GM21381 (cell line): Measurements from ENCODE around the gene PLEKHA4.

Experiments
- ATAC-seq: cut with Tn5 transposase; IDR thresholded peaks from one replicate; pipeline ENCODE4 v1.9.1; 2021; ENCODE audit warnings: mild to moderate bottlenecking, moderate library complexity; ENCODE audit not compliant: unreplicated experiment

The PLEKHA4 gene

GRCh38 chr19:48830965-48831364 lies 37.5 kb downstream of the PLEKHA4 start:
- ATAC-seq, result no peak

- no peak for ATAC-seq
Measured at GRCh38 chr19:48830088-48830487, 38.3 kb downstream of the PLEKHA4 start.

- ATAC-seq, result no peak
Measured at GRCh38 chr19:48826606-48827020, 41.8 kb downstream of the PLEKHA4 start.

- ATAC-seq, result no peak
Measured at GRCh38 chr19:48822514-48822913, 45.9 kb downstream of the PLEKHA4 start.

- no peak for ATAC-seq
Measured at GRCh38 chr19:48821633-48822032, 46.8 kb downstream of the PLEKHA4 start.

- no peak for ATAC-seq
Measured at GRCh38 chr19:48819366-48819816, 49.0 kb downstream of the PLEKHA4 start.

- no peak for ATAC-seq
Measured at GRCh38 chr19:48818234-48818820, 50.1 kb downstream of the PLEKHA4 start.

- ATAC-seq, result no peak
Measured at GRCh38 chr19:48817585-48818124, 50.8 kb downstream of the PLEKHA4 start.

GRCh38 chr19:48815870-48816501 lies 52.4 kb downstream of the PLEKHA4 start:
- no peak for ATAC-seq

- ATAC-seq, result no peak
Measured at GRCh38 chr19:48814895-48815294, 53.5 kb downstream of the PLEKHA4 start.

- no peak for ATAC-seq
Measured at GRCh38 chr19:48813123-48813913, 55.1 kb downstream of the PLEKHA4 start.

- ATAC-seq, result peak; percentile 50
Measured at GRCh38 chr19:48812094-48812929, 56.1 kb downstream of the PLEKHA4 start.

GRCh38 chr19:48810151-48810550 lies 58.3 kb downstream of the PLEKHA4 start:
- ATAC-seq, result no peak

GRCh38 chr19:48807590-48808308 lies 60.7 kb downstream of the PLEKHA4 start:
- ATAC-seq, result no peak

GRCh38 chr19:48806818-48807589 lies 61.4 kb downstream of the PLEKHA4 start:
- ATAC-seq, result no peak

GRCh38 chr19:48806518-48806817 lies 61.9 kb downstream of the PLEKHA4 start:
- ATAC-seq, result no peak

GRCh38 chr19:48805452-48805851 lies 63.0 kb downstream of the PLEKHA4 start:
- no peak for ATAC-seq

- ATAC-seq, result no peak
Measured at GRCh38 chr19:48804496-48804895, 63.9 kb downstream of the PLEKHA4 start.

- ATAC-seq, result no peak
Measured at GRCh38 chr19:48802623-48803022, 65.8 kb downstream of the PLEKHA4 start.
